B cell (primary cell): ENCODE results near the gene LYZL2. TPM values are rescaled to one million over a fixed set of nuclear protein-coding genes. Genes with fewer than 3 reads are reported as not detected.
"Not testable (repeated sequence)": the region's sequence is repeated elsewhere in the genome, so short reads cannot be mapped to it uniquely, and the experiment has no call there.

Experiments used
- ATAC-seq: fragments of 200-7000 bp; cut with Tn5 transposase; one replicate; pipeline ENCODE4 v1.10.0; 2021; ENCODE audit warnings: low read depth, mild to moderate bottlenecking, moderate number of reproducible peaks, moderate library complexity
- CTCF ChIA-PET: fragments of 350-600 bp; sonication (Branson Sonifier 250); formaldehyde crosslinking; loops from one replicate; lab custom pipeline; 2021; ENCODE audit warnings: antibody characterized with exemption, inconsistent platforms; lab: Charles Lee
- POLR2A ChIA-PET: fragments of 350-600 bp; sonication (Branson Sonifier 250); formaldehyde crosslinking; loops from one replicate; lab custom pipeline; 2021; ENCODE audit warnings: antibody characterized with exemption; lab: Charles Lee
- DNase-seq: peaks from one replicate; pipeline ENCODE4 v3.0.0; 2013
- H2AFZ ChIP-seq: 2 replicates; pipeline ENCODE4 v1.6.1; 2012; ENCODE audit warnings: mild to moderate bottlenecking, low read depth, low read length; ENCODE audit not compliant: insufficient read depth, poor library complexity, severe bottlenecking
- H3K27ac ChIP-seq, 2 donors: 1 replicate in 1 of 2; 2 replicates in 1 of 2; pipeline ENCODE4 v1.5.1; 2012 to 2013; ENCODE audit warnings: low read length in 2 of 2, mild to moderate bottlenecking in 2 of 2, moderate library complexity in 1 of 2
- H3K27me3 ChIP-seq, 4 experiments: fragments of 200-600 bp in 1 of 4; sonication (generic) in 1 of 4; replicated peaks in 1 of 4; 1 replicate in 2 of 4; 2 replicates in 2 of 4; pipeline versions ENCODE4 v1.6.1 to v1.7.0; 2013 to 2016; ENCODE audit warnings: low read length in 3 of 4, mild to moderate bottlenecking in 2 of 4, mixed read lengths in 1 of 4, moderate library complexity in 1 of 4; ENCODE audit not compliant: insufficient read depth in 4 of 4, control insufficient read depth in 3 of 4; ENCODE audit errors: control extremely low read depth in 1 of 4
- H3K36me3 ChIP-seq, 2 experiments: replicated peaks in 1 of 2; 1 replicate in 1 of 2; 2 replicates in 1 of 2; pipeline versions ENCODE4 v1.6.1 to v1.7.1; 2013; ENCODE audit warnings: low read length in 1 of 2; ENCODE audit not compliant: insufficient read depth in 2 of 2, control insufficient read depth in 1 of 2; ENCODE audit errors: control extremely low read depth in 1 of 2, extremely low read depth in 1 of 2
- H3K4me1 ChIP-seq, 2 donors: fragments of 200-600 bp in 1 of 2; sonication (generic) in 1 of 2; 1 replicate in 1 of 2; 2 replicates in 1 of 2; pipeline versions ENCODE4 v1.5.1 to v1.6.1; 2013 to 2017; ENCODE audit warnings: low read length in 2 of 2; ENCODE audit not compliant: control insufficient read depth in 2 of 2, insufficient read depth in 2 of 2
- H3K4me2 ChIP-seq: replicated peaks from 2 replicates; pipeline ENCODE3; 2012; ENCODE audit warnings: mild to moderate bottlenecking, low read depth, low read length; ENCODE audit not compliant: poor library complexity, severe bottlenecking
- H3K4me3 ChIP-seq, 5 experiments: fragments of 200-600 bp in 1 of 5; sonication (generic) in 1 of 5; 1 replicate in 3 of 5; 2 replicates in 2 of 5; pipeline versions ENCODE4 v1.5.1 to v1.7.0; 2011 to 2016; ENCODE audit warnings: low read length in 4 of 5, mild to moderate bottlenecking in 4 of 5, low read depth in 2 of 5, control low read depth in 1 of 5, moderate library complexity in 1 of 5; ENCODE audit not compliant: insufficient read depth in 1 of 5; ENCODE audit errors: control extremely low read depth in 1 of 5, extremely low read depth in 1 of 5
- H3K79me2 ChIP-seq: fragments of 200-600 bp; sonication (generic); one replicate; pipeline ENCODE4 v1.6.0; 2016; ENCODE audit warnings: low read length; ENCODE audit not compliant: control insufficient read depth, insufficient read depth
- H3K9ac ChIP-seq: fragments of 200-600 bp; sonication (generic); 2 replicates; pipeline ENCODE4 v1.6.1; 2017; ENCODE audit warnings: mild to moderate bottlenecking, low read length, moderate library complexity
- H3K9me3 ChIP-seq, 3 donors: one replicate each; pipeline versions ENCODE4 v1.6.1 to v1.7.1; 2013; ENCODE audit warnings: low read length in 2 of 3; ENCODE audit not compliant: control insufficient read depth in 2 of 3, insufficient read depth in 1 of 3; ENCODE audit errors: control extremely low read depth in 1 of 3
- H4K20me1 ChIP-seq: 2 replicates; pipeline ENCODE4 v1.6.0; 2012; ENCODE audit warnings: mild to moderate bottlenecking, low read length; ENCODE audit not compliant: insufficient read depth, control insufficient read depth, poor library complexity, severe bottlenecking
- H3K27ac Mint-ChIP-seq: one replicate; pipeline ENCODE4 v1.8.0; 2021; ENCODE audit warnings: mixed read lengths
- H3K27me3 Mint-ChIP-seq: one replicate; pipeline ENCODE4 v1.8.0; 2021; ENCODE audit warnings: mixed read lengths
- H3K4me1 Mint-ChIP-seq: one replicate; pipeline ENCODE4 v1.8.0; 2021; ENCODE audit warnings: mixed read lengths
- H3K4me3 Mint-ChIP-seq: one replicate; pipeline ENCODE4 v1.8.0; 2021; ENCODE audit warnings: mixed read lengths
- H3K9me3 Mint-ChIP-seq: one replicate; pipeline ENCODE4 v1.8.0; 2022; ENCODE audit warnings: mixed read lengths; ENCODE audit not compliant: insufficient read depth
- CTCF ChIP-seq: fragments of 200-600 bp; IDR thresholded peaks from one replicate; pipeline ENCODE4 v1.8.0; 2022; ENCODE audit warnings: antibody characterized with exemption, mild to moderate bottlenecking
- EZH2 ChIP-seq: IDR thresholded peaks from 2 replicates; pipeline ENCODE4 v1.6.1; 2012; ENCODE audit warnings: borderline replicate concordance, low read depth, mild to moderate bottlenecking, moderate library complexity, low read length; ENCODE audit not compliant: insufficient read depth, poor library complexity, severe bottlenecking
- WGBS: methylation state at CpG from one replicate; pipeline ENCODE4 v1.1.5; 2013; ENCODE audit warnings: missing lambda C conversion rate; ENCODE audit not compliant: insufficient coverage; 5-methylcytosine and 5-hydroxymethylcytosine counted together
- intact Hi-C: fragments of 100-400 bp; cut with micrococcal nuclease; formaldehyde crosslinking; loops from one replicate; pipeline ENCODE4 v1.10.0; 2022
- polyA plus RNA-seq: library from polyadenylated mRNA; depleted of rRNA; stranded (reverse); fragments of >200 nt; gene quantifications from 2 replicates; pipeline ENCODE4 v1.2.3, GENCODE V29; 2012
- total RNA-seq, 2 donors: library from RNA; stranded (reverse); fragments of 120-200 nt in 1 of 2; gene quantifications; 1 replicate in 1 of 2; 2 replicates in 1 of 2; pipeline versions ENCODE4 v1.2.3 to v1.2.4, GENCODE V29; 2013 to 2022

Gene LYZL2
- total and polyA plus RNA-seq, 2 donors (not counting 1 experiment from before 2014, with no cell fraction given), result not detected

DNA sequence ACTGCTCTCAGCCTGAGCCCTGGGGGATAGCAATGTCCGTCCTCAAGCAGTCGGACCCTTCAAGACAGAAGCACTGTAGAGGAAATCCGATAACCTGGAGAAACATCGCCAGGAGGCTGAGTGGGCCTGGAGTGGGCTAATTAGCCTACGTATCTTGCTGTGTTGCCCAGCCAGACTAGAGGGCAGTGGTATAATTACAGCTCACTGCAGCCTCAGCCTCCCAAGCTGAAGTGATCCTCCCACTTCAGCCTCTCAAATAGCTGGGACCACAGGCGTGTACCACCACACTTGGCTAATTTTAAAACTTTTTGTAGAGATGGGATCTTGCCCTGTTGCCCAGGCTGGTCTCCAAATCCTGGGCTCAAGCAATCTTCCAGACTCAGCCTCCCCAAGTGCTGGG lies 21.7 kb downstream of the LYZL2 start:
- WGBS, result 90% methylated on average over 5 of the region's 6 CpGs
- peaks cover 49% of the 10 kb centered on the region for H3K27me3 Mint-ChIP-seq
- H3K4me3 ChIP-seq, result no peak overlapping the region
- DNase-seq (no peak), ATAC-seq (no peak)
- intact Hi-C loops, result no loop called here
- no peak overlapping the region for H3K4me3 Mint-ChIP-seq
- H3K36me3 ChIP-seq, result no peaks in the 10 kb centered on the region
- no peaks in the 10 kb centered on the region for H4K20me1 ChIP-seq
- H2AFZ ChIP-seq, result no peak overlapping the region
- CTCF ChIA-PET, result interaction anchor here (1.2 kb wide), 1 partner anchor 32 kb away, joined by 3 read pairs; no protein-coding TSS in a partner anchor
- no peak overlapping the region for H3K4me2 ChIP-seq
- POLR2A ChIA-PET, result no interaction called here
- no peak overlapping the region for H3K27ac ChIP-seq
- H3K9ac ChIP-seq, result no peak overlapping the region
- peaks cover 0 to 8% (median 0%) of the 10 kb centered on the region in 3 donors for H3K9me3 ChIP-seq
- H3K4me1 Mint-ChIP-seq, result no peaks in the 10 kb centered on the region
- TF ChIP-seq CTCF (no peak), EZH2 (no peak)
- no peaks in the 10 kb centered on the region for H3K79me2 ChIP-seq
- no peaks in the 10 kb centered on the region for H3K4me1 ChIP-seq
- no peak overlapping the region for H3K27ac Mint-ChIP-seq
- no peaks in the 10 kb centered on the region for H3K9me3 Mint-ChIP-seq
- H3K27me3 ChIP-seq, result peaks cover 0 to 14% (median 0%) of the 10 kb centered on the region in 4 experiments

- ChIA-PET POLR2A (no interaction called here), CTCF (interaction anchor here (0.6 to 1.0 kb wide), 2 partner anchors 15 to 215 kb away, joined by 3 to 4 read pairs; no protein-coding TSS in a partner anchor)
- Histone ChIP-seq H3K27me3 (peaks cover 0 to 14% (median 0%) of the 10 kb centered on the region in 4 experiments), H2AFZ (no peak overlapping the region), H3K79me2 (no peaks in the 10 kb centered on the region), H3K4me1 (no peaks in the 10 kb centered on the region), H3K4me3 (no peak overlapping the region), H3K36me3 (no peaks in the 10 kb centered on the region), H3K9me3 (peaks cover 0 to 8% (median 0%) of the 10 kb centered on the region in 3 donors), H3K4me2 (no peak overlapping the region), H3K9ac (no peak overlapping the region), H4K20me1 (no peaks in the 10 kb centered on the region), H3K27ac (no peak overlapping the region)
- intact Hi-C loops, result no loop called here
- Mint-ChIP-seq H3K9me3 (no peaks in the 10 kb centered on the region), H3K4me3 (no peak overlapping the region), H3K27me3 (peaks cover 41% of the 10 kb centered on the region), H3K27ac (no peak overlapping the region), H3K4me1 (no peaks in the 10 kb centered on the region)
- WGBS, result 64% methylated on average over 3 of the region's 5 CpGs
- no peak for DNase-seq
- no peak for ATAC-seq
- TF ChIP-seq CTCF, result no peak
- no peak for TF ChIP-seq EZH2
These were observed 23.2 kb downstream of the LYZL2 start for GRCh38 chr10:30606313-30606712.

- WGBS, result 30% methylated on average over 4 of the region's 16 CpGs
- H3K4me1 Mint-ChIP-seq, H3K4me2 ChIP-seq, H4K20me1 ChIP-seq, intact Hi-C loops, H3K9me3 ChIP-seq, H3K9me3 Mint-ChIP-seq, H2AFZ ChIP-seq, POLR2A ChIA-PET, H3K27ac ChIP-seq, H3K27ac Mint-ChIP-seq, H3K4me1 ChIP-seq, H3K9ac ChIP-seq, ATAC-seq, DNase-seq, H3K36me3 ChIP-seq, H3K4me3 Mint-ChIP-seq, H3K79me2 ChIP-seq, H3K4me3 ChIP-seq: not testable (repeated sequence)
- peaks cover 0 to 14% (median 0%) of the 10 kb centered on the region in 4 experiments for H3K27me3 ChIP-seq
- H3K27me3 Mint-ChIP-seq, result peaks cover 35% of the 10 kb centered on the region
- CTCF ChIA-PET, result interaction anchor here (0.6 to 1.4 kb wide), 2 partner anchors 14 kb away, joined by 4 to 7 read pairs; no protein-coding TSS in a partner anchor
These were observed 24.0 kb downstream of the LYZL2 start for GRCh38 chr10:30605341-30606121.
